HTERT RPE-1 (cell line): ENCODE results near the gene DNAJC7.

Experiments used
- in situ Hi-C: fragments of 300-500 bp; cut with MboI; formaldehyde crosslinking; loops from 4 replicates; pipeline ENCODE4 v1.14.3; 2020; ENCODE audit warnings: low sequenced_read_pairs

The DNAJC7 gene

GRCh38 chr17:42016941-42017865 is at the start of gene DNAJC7:
Gene DNAJC7, minus strand, starts transcription at chr17:42017439. Its CDS starts 23 bp downstream, at chr17:42017416.
- in situ Hi-C loops = no loop called here

DNA sequence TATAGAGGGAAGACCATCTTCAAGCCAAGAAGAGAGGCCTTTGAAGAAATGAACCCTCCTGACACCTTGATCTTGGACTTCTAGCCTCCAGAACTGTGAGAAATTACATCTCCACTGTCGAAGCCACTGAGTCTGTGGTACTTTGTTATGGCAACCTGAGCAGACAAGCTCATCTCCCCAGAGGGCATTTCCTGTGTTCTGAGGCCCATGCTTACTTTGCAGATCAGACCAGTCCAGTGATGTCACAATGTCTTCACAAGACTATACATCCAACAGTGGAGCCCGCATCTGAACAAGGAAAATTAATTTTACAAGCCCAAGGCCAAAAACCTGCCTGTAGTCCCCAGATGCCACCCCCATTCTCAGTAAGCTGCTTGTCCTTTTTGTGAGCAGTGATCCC is 48.0 kb upstream of the DNAJC7 start:
- in situ Hi-C loops = no loop called here

GRCh38 chr17:42062681-42063080 is 45.4 kb upstream of the DNAJC7 start:
- in situ Hi-C loops = no loop called here

DNA sequence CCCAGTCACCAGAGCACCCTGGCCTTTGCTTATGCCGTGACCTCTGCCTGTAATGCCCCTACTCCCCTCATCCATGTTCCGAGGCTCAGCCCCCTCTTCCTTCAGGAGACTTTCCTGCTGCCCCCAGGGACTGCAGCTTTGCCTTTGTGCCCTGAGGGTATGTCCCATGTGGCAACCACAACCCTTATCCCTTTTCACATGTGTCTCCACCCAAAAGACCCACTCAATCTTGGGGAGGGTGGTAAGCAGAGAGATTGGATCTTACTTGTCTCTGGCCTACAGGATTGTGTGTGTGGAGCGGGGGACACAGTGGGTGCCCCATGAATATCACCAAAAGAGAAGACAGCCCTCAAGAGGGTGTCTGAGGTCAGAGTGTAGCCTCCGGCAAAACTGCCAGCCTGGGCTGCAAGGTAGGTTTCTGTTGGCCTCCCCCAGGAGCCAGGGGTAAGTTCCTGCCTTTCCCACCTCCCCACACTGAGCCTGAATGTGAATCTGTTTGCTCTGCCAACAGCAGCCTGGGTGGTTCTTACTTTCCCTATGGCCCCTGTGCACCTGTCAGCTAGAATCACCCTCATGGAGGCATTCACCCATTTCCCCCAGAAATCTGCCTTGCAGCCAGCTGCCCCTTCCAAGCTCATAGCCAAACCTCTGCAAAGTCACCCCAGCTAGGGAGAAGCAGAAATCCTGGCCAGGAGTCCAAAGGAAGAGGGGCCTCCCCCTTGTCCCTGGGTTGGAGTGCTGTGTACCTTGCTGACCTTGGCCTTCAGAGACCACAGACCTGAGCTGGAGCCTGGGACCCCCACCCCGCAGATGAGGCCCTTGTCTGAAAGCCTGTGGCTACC is 44.6 kb upstream of the DNAJC7 start:
- in situ Hi-C loops = no loop called here

- in situ Hi-C loops = no loop called here
Observed at GRCh38 chr17:42060231-42060630, 43.0 kb upstream of the DNAJC7 start.

GRCh38 chr17:42059815-42060214 is 42.6 kb upstream of the DNAJC7 start:
- in situ Hi-C loops = no loop called here

- in situ Hi-C loops = no loop called here
Observed at GRCh38 chr17:42058063-42058462, 40.8 kb upstream of the DNAJC7 start.

- in situ Hi-C loops = no loop called here
Observed at GRCh38 chr17:42056635-42057034, 39.4 kb upstream of the DNAJC7 start.

DNA sequence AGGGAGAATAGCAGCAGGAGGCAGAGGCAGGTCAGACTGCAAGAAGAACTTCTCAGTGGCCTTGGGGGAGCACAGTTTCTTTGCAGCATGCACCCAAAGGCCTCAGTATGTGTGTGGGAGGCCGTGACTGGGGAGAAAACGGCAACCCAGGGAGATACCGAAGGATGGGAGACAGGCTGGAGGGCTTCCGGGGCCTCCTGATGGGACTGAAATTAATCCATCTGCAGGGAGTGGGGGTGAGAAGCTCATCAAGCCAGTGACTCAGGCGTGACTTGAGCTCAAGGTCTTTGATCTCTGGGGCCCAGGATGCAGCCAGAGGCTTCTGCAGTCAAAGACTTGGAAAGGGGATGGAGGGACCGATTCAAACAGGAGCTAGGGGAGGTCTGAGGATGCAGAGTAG is 38.3 kb upstream of the DNAJC7 start:
- in situ Hi-C loops = no loop called here

DNA sequence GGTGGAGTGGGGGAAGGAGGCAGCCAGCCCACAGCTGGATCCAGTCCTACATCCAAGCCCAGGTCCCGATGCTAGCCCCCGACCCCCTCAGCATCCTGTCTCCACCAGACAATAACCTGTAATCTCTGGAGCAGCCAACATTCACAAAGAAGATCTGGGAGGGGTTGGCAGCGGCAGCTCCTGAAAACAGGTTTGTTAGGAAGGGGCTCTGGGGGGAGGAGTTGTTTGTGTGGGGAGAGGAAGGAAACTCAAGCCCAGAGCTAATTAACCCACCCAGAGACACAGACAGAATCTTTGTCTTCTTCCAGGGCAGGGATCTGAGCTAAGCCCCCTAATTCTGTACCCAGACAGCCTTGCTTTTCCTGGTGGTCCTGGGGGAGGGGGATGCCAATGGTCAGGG is 37.8 kb upstream of the DNAJC7 start:
- in situ Hi-C loops = no loop called here

GRCh38 chr17:42053731-42054500 is 36.7 kb upstream of the DNAJC7 start:
- in situ Hi-C loops = no loop called here

GRCh38 chr17:42052346-42052877 is 35.2 kb upstream of the DNAJC7 start:
- in situ Hi-C loops = no loop called here

DNA sequence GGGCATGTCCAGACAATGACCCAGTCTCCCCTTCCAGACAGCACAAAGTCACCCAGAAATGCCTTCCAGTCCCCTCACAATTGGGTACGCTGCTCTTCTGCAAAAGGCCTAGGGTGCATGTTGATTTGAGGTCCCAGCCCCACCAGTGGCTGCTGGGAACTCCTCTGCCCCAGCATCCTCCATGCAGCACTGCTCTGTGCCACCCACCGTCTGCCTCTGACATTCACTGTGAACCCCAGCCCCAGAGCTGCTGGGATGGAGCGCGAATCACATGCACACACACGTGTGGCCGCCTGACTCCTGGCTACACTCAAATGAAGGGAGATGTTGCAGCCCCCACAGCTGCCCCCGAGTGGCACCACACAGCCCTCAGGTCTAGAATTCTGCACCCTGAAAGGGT is 34.4 kb upstream of the DNAJC7 start:
- in situ Hi-C loops = no loop called here

- in situ Hi-C loops = no loop called here
Observed at GRCh38 chr17:42051013-42051400, 33.8 kb upstream of the DNAJC7 start.

GRCh38 chr17:42050393-42051012 is 33.3 kb upstream of the DNAJC7 start, which contains the start of gene C17orf113:
Gene C17orf113, minus strand, starts transcription at chr17:42050601. Its CDS starts 7,225 bp downstream, at chr17:42043376.
- in situ Hi-C loops = no loop called here

GRCh38 chr17:42049834-42050392 is 32.7 kb upstream of the DNAJC7 start:
- in situ Hi-C loops = no loop called here

DNA sequence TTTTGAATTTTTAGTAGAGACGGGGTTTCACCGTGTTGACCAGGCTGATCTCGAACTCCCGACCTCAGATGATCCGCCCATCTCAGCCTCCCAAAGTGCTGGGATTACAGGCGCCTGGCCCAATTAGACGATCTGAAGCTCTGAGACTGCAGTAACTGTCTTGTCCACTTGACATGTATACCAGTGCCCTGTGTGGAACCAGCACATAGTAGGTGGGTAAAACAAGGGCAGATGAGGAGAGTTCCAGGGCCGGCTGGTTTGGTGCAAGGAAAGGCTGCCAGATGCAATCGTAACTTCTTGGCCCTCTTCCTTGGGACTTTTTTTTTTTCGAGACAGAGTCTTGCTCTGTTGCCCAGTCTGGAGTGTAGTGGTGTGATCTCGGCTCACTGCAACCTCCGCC is 30.1 kb upstream of the DNAJC7 start:
- in situ Hi-C loops = no loop called here

DNA sequence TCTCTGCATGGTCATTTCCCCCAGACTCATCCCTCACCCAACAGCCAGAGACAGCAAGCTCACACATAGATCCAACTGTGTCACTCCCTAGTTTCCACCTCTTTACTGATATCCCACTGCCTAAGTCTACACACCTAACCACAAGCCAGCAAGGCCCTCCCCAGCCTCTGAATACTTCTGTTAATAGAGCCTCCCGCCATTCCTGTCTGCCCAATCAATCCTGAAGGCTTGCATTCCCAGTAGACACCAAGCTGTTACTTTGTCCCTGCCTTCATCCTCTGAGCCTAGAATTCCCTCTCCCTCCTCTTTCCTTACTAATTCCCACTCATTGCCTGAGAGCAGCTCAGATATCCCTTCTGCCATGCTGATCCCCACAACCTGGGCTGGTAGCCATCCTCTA is 28.5 kb upstream of the DNAJC7 start:
- in situ Hi-C loops = no loop called here

GRCh38 chr17:42042598-42043319 is 25.5 kb upstream of the DNAJC7 start:
- in situ Hi-C loops = no loop called here
